ENCODE data around the gene HAGH. TPM values are rescaled to one million over a fixed set of nuclear protein-coding genes. Genes with fewer than 3 reads are reported as not detected.

Gene HAGH
- total and polyA plus RNA-seq, 9 of the 15 experiments (the other 6 are each of a cell fraction or from before 2014, with no cell fraction given): 0.46 to 35.1 (median 16.8) TPM

- TF ChIP-seq HINFP (tag; conservative IDR thresholded peaks at IDR 0.05; ENCODE audit: low read depth) (no peak), FOS (IDR thresholded peaks at IDR 0.05; ENCODE audit: extremely low read depth, insufficient read length) (no peak), ETS2 (tag; IDR thresholded peaks at IDR 0.05; ENCODE audit: borderline replicate concordance, poor library complexity, severe bottlenecking) (no peak), NR1H2 (CRISPR knock-in tag; IDR thresholded peaks at IDR 0.05) (no peak), RFX1 (IDR thresholded peaks at IDR 0.05) (no peak), CHD2 (IDR thresholded peaks at IDR 0.05; ENCODE audit: low read depth, low read length) (no peak), KLF13 (tag; IDR thresholded peaks at IDR 0.05; ENCODE audit: borderline replicate concordance, low read depth) (no peak), NCOA4 (IDR thresholded peaks at IDR 0.05; ENCODE audit: partially characterized antibody) (no peak), TARDBP (IDR thresholded peaks at IDR 0.05) (no peak), POLR2AphosphoS2 (IDR thresholded peaks at IDR 0.05; ENCODE audit: low read length) (peak; percentile 87), RREB1 (CRISPR knock-in tag; IDR thresholded peaks at IDR 0.05) (no peak)
- TF ChIP-seq, protein P1, sequence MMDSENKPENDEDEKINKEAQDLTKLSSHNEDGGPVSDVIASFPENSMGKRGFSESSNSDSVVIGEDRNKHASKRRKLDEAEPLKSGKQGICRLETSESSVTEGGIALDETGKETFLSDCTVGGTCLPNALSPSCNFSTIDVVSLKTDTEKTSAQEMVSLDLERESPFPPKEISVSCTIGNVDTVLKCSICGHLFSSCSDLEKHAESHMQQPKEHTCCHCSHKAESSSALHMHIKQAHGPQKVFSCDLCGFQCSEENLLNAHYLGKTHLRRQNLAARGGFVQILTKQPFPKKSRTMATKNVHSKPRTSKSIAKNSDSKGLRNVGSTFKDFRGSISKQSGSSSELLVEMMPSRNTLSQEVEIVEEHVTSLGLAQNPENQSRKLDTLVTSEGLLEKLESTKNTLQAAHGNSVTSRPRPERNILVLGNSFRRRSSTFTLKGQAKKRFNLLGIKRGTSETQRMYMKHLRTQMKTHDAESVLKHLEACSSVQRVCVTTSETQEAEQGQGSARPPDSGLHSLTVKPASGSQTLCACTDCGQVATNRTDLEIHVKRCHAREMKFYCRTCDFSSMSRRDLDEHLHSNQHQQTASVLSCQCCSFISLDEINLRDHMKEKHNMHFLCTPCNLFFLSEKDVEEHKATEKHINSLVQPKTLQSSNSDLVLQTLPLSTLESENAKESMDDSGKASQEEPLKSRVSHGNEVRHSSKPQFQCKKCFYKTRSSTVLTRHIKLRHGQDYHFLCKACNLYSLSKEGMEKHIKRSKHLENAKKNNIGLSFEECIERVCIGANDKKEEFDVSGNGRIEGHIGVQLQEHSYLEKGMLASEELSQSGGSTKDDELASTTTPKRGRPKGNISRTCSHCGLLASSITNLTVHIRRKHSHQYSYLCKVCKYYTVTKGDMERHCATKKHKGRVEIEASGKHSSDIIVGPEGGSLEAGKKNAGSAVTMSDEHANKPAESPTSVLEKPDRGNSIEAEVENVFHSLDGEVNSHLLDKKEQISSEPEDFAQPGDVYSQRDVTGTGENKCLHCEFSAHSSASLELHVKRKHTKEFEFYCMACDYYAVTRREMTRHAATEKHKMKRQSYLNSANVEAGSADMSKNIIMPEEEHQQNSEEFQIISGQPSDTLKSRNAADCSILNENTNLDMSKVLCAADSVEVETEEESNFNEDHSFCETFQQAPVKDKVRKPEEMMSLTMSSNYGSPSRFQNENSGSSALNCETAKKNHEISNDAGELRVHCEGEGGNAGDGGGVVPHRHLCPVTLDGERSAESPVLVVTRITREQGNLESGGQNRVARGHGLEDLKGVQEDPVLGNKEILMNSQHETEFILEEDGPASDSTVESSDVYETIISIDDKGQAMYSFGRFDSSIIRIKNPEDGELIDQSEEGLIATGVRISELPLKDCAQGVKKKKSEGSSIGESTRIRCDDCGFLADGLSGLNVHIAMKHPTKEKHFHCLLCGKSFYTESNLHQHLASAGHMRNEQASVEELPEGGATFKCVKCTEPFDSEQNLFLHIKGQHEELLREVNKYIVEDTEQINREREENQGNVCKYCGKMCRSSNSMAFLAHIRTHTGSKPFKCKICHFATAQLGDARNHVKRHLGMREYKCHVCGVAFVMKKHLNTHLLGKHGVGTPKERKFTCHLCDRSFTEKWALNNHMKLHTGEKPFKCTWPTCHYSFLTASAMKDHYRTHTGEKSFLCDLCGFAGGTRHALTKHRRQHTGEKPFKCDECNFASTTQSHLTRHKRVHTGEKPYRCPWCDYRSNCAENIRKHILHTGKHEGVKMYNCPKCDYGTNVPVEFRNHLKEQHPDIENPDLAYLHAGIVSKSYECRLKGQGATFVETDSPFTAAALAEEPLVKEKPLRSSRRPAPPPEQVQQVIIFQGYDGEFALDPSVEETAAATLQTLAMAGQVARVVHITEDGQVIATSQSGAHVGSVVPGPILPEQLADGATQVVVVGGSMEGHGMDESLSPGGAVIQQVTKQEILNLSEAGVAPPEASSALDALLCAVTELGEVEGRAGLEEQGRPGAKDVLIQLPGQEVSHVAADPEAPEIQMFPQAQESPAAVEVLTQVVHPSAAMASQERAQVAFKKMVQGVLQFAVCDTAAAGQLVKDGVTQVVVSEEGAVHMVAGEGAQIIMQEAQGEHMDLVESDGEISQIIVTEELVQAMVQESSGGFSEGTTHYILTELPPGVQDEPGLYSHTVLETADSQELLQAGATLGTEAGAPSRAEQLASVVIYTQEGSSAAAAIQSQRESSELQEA (IDR thresholded peaks at IDR 0.05; ENCODE audit: low read depth): no peak
Measured at GRCh38 chr16:1770328-1771187, 56.1 kb downstream of the HAGH start (continued).

Data from K562 (cell line).